Nephron progenitor cell (in vitro differentiated cells): ENCODE data around the gene DPP10.
"Not testable (repeated sequence)": the region's sequence is repeated elsewhere in the genome, so short reads cannot be mapped to it uniquely, and the experiment has no call there.

ENCODE experiments used
- DNase-seq: peaks from one replicate; pipeline ENCODE4 v3.0.0; 2021
- H3K27ac Mint-ChIP-seq: 2 replicates; pipeline ENCODE4 v1.8.0; 2021; ENCODE audit warnings: mild to moderate bottlenecking, moderate library complexity, mixed read lengths
- H3K27me3 Mint-ChIP-seq: 2 replicates; pipeline ENCODE4 v1.8.0; 2021; ENCODE audit warnings: mild to moderate bottlenecking, low read depth, mixed read lengths; ENCODE audit not compliant: poor library complexity
- H3K36me3 Mint-ChIP-seq: 2 replicates; pipeline ENCODE4 v1.8.0; 2021; ENCODE audit warnings: low read depth, mixed read lengths
- H3K4me1 Mint-ChIP-seq: 2 replicates; pipeline ENCODE4 v1.8.0; 2021; ENCODE audit warnings: mixed read lengths
- H3K4me3 Mint-ChIP-seq: 2 replicates; pipeline ENCODE4 v1.8.0; 2021; ENCODE audit warnings: mild to moderate bottlenecking, moderate library complexity, mixed read lengths
- H3K9me3 Mint-ChIP-seq: 2 replicates; pipeline ENCODE4 v1.8.0; 2021; ENCODE audit warnings: mild to moderate bottlenecking, moderate library complexity, mixed read lengths
- CTCF ChIP-seq: fragments of 200-600 bp; sonication (generic); IDR thresholded peaks from 2 replicates; pipeline ENCODE4 v1.5.0; 2021; ENCODE audit warnings: antibody characterized with exemption

Gene DPP10

GRCh38 chr2:115083225-115083624 is 640.8 kb downstream of the DPP10 start:
- Mint-ChIP-seq H3K36me3 (no peaks in the 10 kb centered on the region), H3K4me3 (no peak overlapping the region), H3K9me3 (peaks cover 5% of the 10 kb centered on the region), H3K27me3 (no peaks in the 10 kb centered on the region), H3K27ac (no peak overlapping the region), H3K4me1 (no peaks in the 10 kb centered on the region)
- DNase-seq, result no peak
- TF ChIP-seq CTCF, result no peak

- peaks cover 6% of the 10 kb centered on the region for H3K9me3 Mint-ChIP-seq
- H3K27me3 Mint-ChIP-seq, result no peaks in the 10 kb centered on the region
- H3K36me3 Mint-ChIP-seq, result no peaks in the 10 kb centered on the region
- no peak overlapping the region for H3K27ac Mint-ChIP-seq
- no peak for TF ChIP-seq CTCF
- DNase-seq, result no peak
- H3K4me3 Mint-ChIP-seq, result no peak overlapping the region
- H3K4me1 Mint-ChIP-seq, result no peaks in the 10 kb centered on the region
Measured at GRCh38 chr2:115083711-115084110, 641.3 kb downstream of the DPP10 start.

- Mint-ChIP-seq H3K4me1 (no peaks in the 10 kb centered on the region), H3K9me3 (peaks cover 13% of the 10 kb centered on the region), H3K4me3 (no peak overlapping the region), H3K36me3 (peaks cover 7% of the 10 kb centered on the region), H3K27me3 (no peaks in the 10 kb centered on the region), H3K27ac (no peak overlapping the region)
- no peak for TF ChIP-seq CTCF
- no peak for DNase-seq
Measured at GRCh38 chr2:115084446-115084845, 642.0 kb downstream of the DPP10 start.

GRCh38 chr2:115086051-115086620 is 643.7 kb downstream of the DPP10 start:
- DNase-seq, H3K4me3 Mint-ChIP-seq, H3K27ac Mint-ChIP-seq, H3K27me3 Mint-ChIP-seq, H3K4me1 Mint-ChIP-seq: not testable (repeated sequence)
- peaks cover 14% of the 10 kb centered on the region for H3K36me3 Mint-ChIP-seq
- H3K9me3 Mint-ChIP-seq, result peaks cover 30% of the 10 kb centered on the region

GRCh38 chr2:115094441-115094840 is 652.0 kb downstream of the DPP10 start:
- H3K27ac Mint-ChIP-seq, result no peak overlapping the region
- H3K9me3 Mint-ChIP-seq, result peaks cover 23% of the 10 kb centered on the region
- no peaks in the 10 kb centered on the region for H3K4me1 Mint-ChIP-seq
- H3K36me3 Mint-ChIP-seq, result peaks cover 7% of the 10 kb centered on the region
- TF ChIP-seq CTCF, result no peak
- no peak overlapping the region for H3K4me3 Mint-ChIP-seq
- no peaks in the 10 kb centered on the region for H3K27me3 Mint-ChIP-seq
- DNase-seq, result no peak

GRCh38 chr2:115105966-115106365 is 663.5 kb downstream of the DPP10 start:
- H3K27me3 Mint-ChIP-seq, result no peaks in the 10 kb centered on the region
- no peak for TF ChIP-seq CTCF
- H3K27ac Mint-ChIP-seq, result no peak overlapping the region
- H3K4me3 Mint-ChIP-seq, result no peak overlapping the region
- no peak for DNase-seq
- H3K4me1 Mint-ChIP-seq, result peaks cover 6% of the 10 kb centered on the region
- no peaks in the 10 kb centered on the region for H3K36me3 Mint-ChIP-seq
- H3K9me3 Mint-ChIP-seq, result no peaks in the 10 kb centered on the region
